ENCODE results near the gene IL18RAP. TPM values are rescaled to one million over a fixed set of nuclear protein-coding genes. Genes with fewer than 3 reads are reported as not detected.

IL18RAP gene
- total RNA-seq, 1 experiment from 2014 or later = not detected

GRCh38 chr2:102412199-102412598, 10.8 kb upstream of the IL18RAP start:
- TF ChIP-seq CTCF (IDR thresholded peaks at IDR 0.05; ENCODE audit: unreplicated experiment) = no peak
- H3K27me3 Mint-ChIP-seq (ENCODE audit: insufficient read depth, unreplicated experiment) = no peaks in the 10 kb centered on the region
- no peaks in the 10 kb centered on the region for H3K9me3 Mint-ChIP-seq (ENCODE audit: unreplicated experiment)
- no peaks in the 10 kb centered on the region for H3K36me3 Mint-ChIP-seq (ENCODE audit: insufficient read depth, unreplicated experiment)
- H3K4me1 Mint-ChIP-seq (ENCODE audit: insufficient read depth, unreplicated experiment) = no peaks in the 10 kb centered on the region
- POLR2A ChIA-PET = interaction anchor here (0.7 kb wide), 1 partner anchor 11 kb away, joined by 3 read pairs; the partner anchor contains the start of gene IL18RAP
- DNase-seq (ENCODE audit: unreplicated experiment) = no peak
- CTCF ChIA-PET = interaction anchor here (0.6 to 1.2 kb wide), 3 partner anchors 31 to 1408 kb away, joined by 3 read pairs; no protein-coding TSS in a partner anchor
- H3K4me3 Mint-ChIP-seq (ENCODE audit: unreplicated experiment) = no peak overlapping the region
- no peak overlapping the region for H3K27ac Mint-ChIP-seq (ENCODE audit: low read depth, unreplicated experiment)
- no TSS peak for BruUV-seq (replicated peaks)
- intact Hi-C loops (cut with micrococcal nuclease) = no loop called here

GRCh38 chr2:102417946-102418345, 5.0 kb upstream of the IL18RAP start:
- POLR2A ChIA-PET = interaction anchor here (0.9 kb wide), 1 partner anchor 21 kb away, joined by 3 read pairs; no protein-coding TSS in a partner anchor
- Mint-ChIP-seq H3K4me1 (ENCODE audit: insufficient read depth, unreplicated experiment) (no peaks in the 10 kb centered on the region), H3K36me3 (ENCODE audit: insufficient read depth, unreplicated experiment) (peaks cover 6% of the 10 kb centered on the region), H3K27ac (ENCODE audit: low read depth, unreplicated experiment) (no peak overlapping the region), H3K9me3 (ENCODE audit: unreplicated experiment) (no peaks in the 10 kb centered on the region), H3K4me3 (ENCODE audit: unreplicated experiment) (no peak overlapping the region), H3K27me3 (ENCODE audit: insufficient read depth, unreplicated experiment) (peaks cover 35% of the 10 kb centered on the region)
- CTCF ChIA-PET = no interaction called here
- intact Hi-C loops (cut with micrococcal nuclease) = no loop called here
- BruUV-seq (replicated peaks) = no TSS peak
- TF ChIP-seq CTCF (IDR thresholded peaks at IDR 0.05; ENCODE audit: unreplicated experiment) = no peak
- DNase-seq (ENCODE audit: unreplicated experiment) = no peak

- H3K4me1 Mint-ChIP-seq (ENCODE audit: insufficient read depth, unreplicated experiment) = no peaks in the 10 kb centered on the region
- no peaks in the 10 kb centered on the region for H3K9me3 Mint-ChIP-seq (ENCODE audit: unreplicated experiment)
- H3K36me3 Mint-ChIP-seq (ENCODE audit: insufficient read depth, unreplicated experiment) = peaks cover 6% of the 10 kb centered on the region
- BruUV-seq (replicated peaks) = no TSS peak
- peaks cover 35% of the 10 kb centered on the region for H3K27me3 Mint-ChIP-seq (ENCODE audit: insufficient read depth, unreplicated experiment)
- DNase-seq (ENCODE audit: unreplicated experiment) = no peak
- ChIA-PET POLR2A (interaction anchor here (0.7 to 0.9 kb wide), 2 partner anchors 9 to 21 kb away, joined by 3 read pairs; no protein-coding TSS in a partner anchor), CTCF (interaction anchor here (0.6 kb wide), 2 partner anchors 63 to 385 kb away, joined by 3 read pairs; partner anchors contain the start of gene IL18R1)
- no peak overlapping the region for H3K27ac Mint-ChIP-seq (ENCODE audit: low read depth, unreplicated experiment)
- TF ChIP-seq CTCF (IDR thresholded peaks at IDR 0.05; ENCODE audit: unreplicated experiment) = no peak
- intact Hi-C loops (cut with micrococcal nuclease) = no loop called here
- H3K4me3 Mint-ChIP-seq (ENCODE audit: unreplicated experiment) = no peak overlapping the region
These were observed 4.5 kb upstream of the IL18RAP start for GRCh38 chr2:102418421-102418961.

GRCh38 chr2:102420290-102420689, 2.7 kb upstream of the IL18RAP start:
- Mint-ChIP-seq H3K9me3 (ENCODE audit: unreplicated experiment) (no peaks in the 10 kb centered on the region), H3K27me3 (ENCODE audit: insufficient read depth, unreplicated experiment) (peaks cover 35% of the 10 kb centered on the region), H3K27ac (ENCODE audit: low read depth, unreplicated experiment) (no peak overlapping the region), H3K4me3 (ENCODE audit: unreplicated experiment) (no peak overlapping the region), H3K36me3 (ENCODE audit: insufficient read depth, unreplicated experiment) (peaks cover 6% of the 10 kb centered on the region), H3K4me1 (ENCODE audit: insufficient read depth, unreplicated experiment) (no peaks in the 10 kb centered on the region)
- ChIA-PET CTCF (interaction anchor here (1.4 kb wide), 1 partner anchor 23 kb away, joined by 6 read pairs; no protein-coding TSS in a partner anchor), POLR2A (interaction anchor here (0.9 kb wide), 1 partner anchor 111 kb away, joined by 3 read pairs; no protein-coding TSS in a partner anchor)
- BruUV-seq (replicated peaks) = no TSS peak
- intact Hi-C loops (cut with micrococcal nuclease) = no loop called here
- DNase-seq (ENCODE audit: unreplicated experiment) = no peak
- TF ChIP-seq CTCF (IDR thresholded peaks at IDR 0.05; ENCODE audit: unreplicated experiment) = no peak

Measured in MCF 10A (cell line).